ENCODE results near the gene FCHSD2.
A peak's percentile ranks its signal among the peaks of the same experiment; 100 is the strongest.

FCHSD2 gene

GRCh38 chr11:72848846-72849466 lies 293.2 kb downstream of the FCHSD2 start:
- Histone ChIP-seq H3K9ac (no peak overlapping the region), H3K9me3 (ENCODE audit: control insufficient read depth, low read length) (no peaks in the 10 kb centered on the region), H3K79me2 (no peaks in the 10 kb centered on the region), H3K27ac (no peak overlapping the region), H3K4me1 (no peaks in the 10 kb centered on the region), H3K4me2 (ENCODE audit: low read length) (no peak overlapping the region), H3K36me3 (ENCODE audit: control insufficient read depth, insufficient read depth, low read length) (no peaks in the 10 kb centered on the region), H3K4me3 (ENCODE audit: low read depth, low read length) (no peak overlapping the region), H3K27me3 (ENCODE audit: control insufficient read depth, insufficient read depth, low read length) (no peaks in the 10 kb centered on the region), H2AFZ (no peak overlapping the region)
- peak; percentile 44 for TF ChIP-seq CTCF (IDR thresholded peaks at IDR 0.05)

- Histone ChIP-seq H3K79me2 (no peaks in the 10 kb centered on the region), H3K9ac (no peak overlapping the region), H3K4me2 (ENCODE audit: low read length) (no peak overlapping the region), H3K9me3 (ENCODE audit: control insufficient read depth, low read length) (no peaks in the 10 kb centered on the region), H3K27ac (no peak overlapping the region), H3K4me3 (ENCODE audit: low read depth, low read length) (no peak overlapping the region), H3K27me3 (ENCODE audit: control insufficient read depth, insufficient read depth, low read length) (no peaks in the 10 kb centered on the region), H3K4me1 (no peaks in the 10 kb centered on the region), H2AFZ (no peak overlapping the region), H3K36me3 (ENCODE audit: control insufficient read depth, insufficient read depth, low read length) (no peaks in the 10 kb centered on the region)
- no peak for TF ChIP-seq CTCF (IDR thresholded peaks at IDR 0.05)
Observed at GRCh38 chr11:72844356-72844755, 297.8 kb downstream of the FCHSD2 start.

- H3K36me3 ChIP-seq (ENCODE audit: control insufficient read depth, insufficient read depth, low read length), result no peaks in the 10 kb centered on the region
Observed at GRCh38 chr11:72842653-72843330, 299.3 kb downstream of the FCHSD2 start.

GRCh38 chr11:72842126-72842525 lies 300.0 kb downstream of the FCHSD2 start:
- Histone ChIP-seq H3K79me2 (no peaks in the 10 kb centered on the region), H3K27ac (peak overlapping the region; percentile 8), H3K27me3 (ENCODE audit: control insufficient read depth, insufficient read depth, low read length) (no peaks in the 10 kb centered on the region), H3K9ac (no peak overlapping the region), H2AFZ (no peak overlapping the region), H3K4me1 (no peaks in the 10 kb centered on the region), H3K9me3 (ENCODE audit: control insufficient read depth, low read length) (no peaks in the 10 kb centered on the region), H3K36me3 (ENCODE audit: control insufficient read depth, insufficient read depth, low read length) (no peaks in the 10 kb centered on the region), H3K4me2 (ENCODE audit: low read length) (no peak overlapping the region), H3K4me3 (ENCODE audit: low read depth, low read length) (no peak overlapping the region)
- TF ChIP-seq CTCF (IDR thresholded peaks at IDR 0.05), result no peak

More at GRCh38 chr11:72842653-72843330, 299.3 kb downstream of the FCHSD2 start:
- TF ChIP-seq CTCF (IDR thresholded peaks at IDR 0.05), result no peak
- Histone ChIP-seq H3K4me3 (ENCODE audit: low read depth, low read length) (no peak overlapping the region), H3K79me2 (no peaks in the 10 kb centered on the region), H3K9ac (no peak overlapping the region), H3K4me2 (ENCODE audit: low read length) (no peak overlapping the region), H3K4me1 (no peaks in the 10 kb centered on the region), H3K9me3 (ENCODE audit: control insufficient read depth, low read length) (no peaks in the 10 kb centered on the region), H3K27me3 (ENCODE audit: control insufficient read depth, insufficient read depth, low read length) (no peaks in the 10 kb centered on the region), H3K27ac (peak overlapping the region; percentile 8), H2AFZ (no peak overlapping the region)

- no peaks in the 10 kb centered on the region for H3K36me3 ChIP-seq (ENCODE audit: control insufficient read depth, insufficient read depth, low read length)
Observed at GRCh38 chr11:72841397-72841796, 300.7 kb downstream of the FCHSD2 start.

More at GRCh38 chr11:72841397-72841796, 300.7 kb downstream of the FCHSD2 start:
- H3K9me3 ChIP-seq (ENCODE audit: control insufficient read depth, low read length), result no peaks in the 10 kb centered on the region
- no peak for TF ChIP-seq CTCF (IDR thresholded peaks at IDR 0.05)
- H3K4me3 ChIP-seq (ENCODE audit: low read depth, low read length), result no peak overlapping the region
- H3K9ac ChIP-seq, result no peak overlapping the region
- H3K27ac ChIP-seq, result no peak overlapping the region
- H3K4me2 ChIP-seq (ENCODE audit: low read length), result no peak overlapping the region
- no peaks in the 10 kb centered on the region for H3K4me1 ChIP-seq
- no peaks in the 10 kb centered on the region for H3K79me2 ChIP-seq
- no peak overlapping the region for H2AFZ ChIP-seq
- H3K27me3 ChIP-seq (ENCODE audit: control insufficient read depth, insufficient read depth, low read length), result no peaks in the 10 kb centered on the region
